HCT116 (cell line): ENCODE data around the gene CHCHD3. TPM values are rescaled to one million over a fixed set of nuclear protein-coding genes. Genes with fewer than 3 reads are reported as not detected.

Source experiments
- ATAC-seq: fragments of 200-7000 bp; cut with Tn5 transposase; 2 replicates; pipeline ENCODE4 v1.9.1; 2020; ENCODE audit warnings: mild to moderate bottlenecking, moderate library complexity
- BruUV-seq: library from RNA; stranded (reverse); fragments of 400-500 nt; replicated peaks from 2 replicates; lab custom pipeline; 2021; lab: Mats Ljungman, UMichigan
- CTCF ChIA-PET: fragments of 300-600 bp; sonication (Branson Sonifier 250); formaldehyde crosslinking; loops from one replicate; lab custom pipeline; 2021; ENCODE audit warnings: antibody characterized with exemption; lab: Charles Lee
- POLR2A ChIA-PET: fragments of 300-600, 350-600 bp; sonication (Branson Sonifier 250); formaldehyde crosslinking; loops from one replicate; lab custom pipeline; 2021; ENCODE audit warnings: antibody characterized with exemption; lab: Charles Lee
- RAD21 ChIA-PET, 2 experiments: fragments of 300-600 bp; sonication (Branson Sonifier 250); formaldehyde crosslinking; loops; one replicate each; lab custom pipeline; 2023; ENCODE audit warnings: low total read pairs in 2 of 2; ENCODE audit not compliant: uncharacterized antibody in 2 of 2, unreplicated experiment in 2 of 2, low non-redundant PET in 1 of 2; lab: Charles Lee
- DNase-seq: peaks from one replicate; pipeline ENCODE4 v3.0.0-alpha.2; 2010; ENCODE audit warnings: low read depth, low spot score
- H2AFZ ChIP-seq: fragments of 200-600 bp; shearing (Covaris generic), sonication (generic); 2 replicates; pipeline ENCODE4 v1.6.1; 2017; ENCODE audit warnings: low read depth, mixed run types, mixed read lengths, antibody characterized with exemption, low read length; ENCODE audit not compliant: poor library complexity, severe bottlenecking
- H3K27ac ChIP-seq: 2 replicates; pipeline ENCODE4 v1.5.1; 2012; ENCODE audit warnings: low read depth, low read length
- H3K27me3 ChIP-seq: fragments of 200-600 bp; sonication (generic); 2 replicates; pipeline ENCODE4 v1.6.1; 2016; ENCODE audit warnings: mixed run types, low read length, mixed read lengths; ENCODE audit not compliant: insufficient read depth
- H3K36me3 ChIP-seq, 2 experiments: fragments of 200-500 bp in 1 of 2; fragments of 200-600 bp in 1 of 2; sonication (Bioruptor generic) in 1 of 2; sonication (generic) in 1 of 2; 2 replicates each; pipeline versions ENCODE4 v1.5.1 to v1.6.1; 2014 to 2016; ENCODE audit warnings: low read length in 2 of 2, inconsistent platforms in 1 of 2, mixed read lengths in 1 of 2, mixed run types in 1 of 2; ENCODE audit not compliant: insufficient read depth in 2 of 2, control insufficient read depth in 1 of 2
- H3K4me1 ChIP-seq, 2 experiments: fragments of 200-600 bp in 1 of 2; sonication (generic) in 1 of 2; 2 replicates each; pipeline versions ENCODE4 v1.5.1 to v1.6.1; 2012 to 2017; ENCODE audit warnings: low read length in 2 of 2, inconsistent platforms in 1 of 2, mild to moderate bottlenecking in 1 of 2, mixed read lengths in 1 of 2, mixed run types in 1 of 2, moderate library complexity in 1 of 2; ENCODE audit not compliant: insufficient read depth in 2 of 2, control insufficient read depth in 1 of 2
- H3K4me2 ChIP-seq: fragments of 200-600 bp; sonication (generic); 2 replicates; pipeline ENCODE4 v1.6.1; 2017; ENCODE audit warnings: mixed run types, low read length, mixed read lengths
- H3K4me3 ChIP-seq, 2 experiments: fragments of 200-600 bp in 1 of 2; sonication (generic) in 1 of 2; replicated peaks in 1 of 2; 2 replicates each; pipeline ENCODE4 v1.5.1; 2011 to 2016; ENCODE audit warnings: low read length in 2 of 2, control low read depth in 1 of 2, low read depth in 1 of 2, mild to moderate bottlenecking in 1 of 2, mixed read lengths in 1 of 2, mixed run types in 1 of 2
- H3K79me2 ChIP-seq: fragments of 200-600 bp; sonication (generic); 2 replicates; pipeline ENCODE4 v1.6.1; 2017; ENCODE audit warnings: mild to moderate bottlenecking, mixed run types, low read length, moderate library complexity, mixed read lengths; ENCODE audit not compliant: insufficient read depth
- H3K9ac ChIP-seq: fragments of 200-600 bp; sonication (generic); 2 replicates; pipeline ENCODE4 v1.6.1; 2016; ENCODE audit warnings: low read length, mixed read lengths
- H3K9me2 ChIP-seq: fragments of 200-600 bp; sonication (generic), shearing (Covaris generic); 2 replicates; pipeline ENCODE4 v1.6.1; 2017; ENCODE audit warnings: mixed run types, mild to moderate bottlenecking, moderate library complexity; ENCODE audit not compliant: insufficient read depth
- H3K9me3 ChIP-seq, 2 experiments: fragments of 200-500 bp in 1 of 2; fragments of 200-600 bp in 1 of 2; sonication (Bioruptor generic) in 1 of 2; sonication (generic) in 1 of 2; 2 replicates each; pipeline ENCODE4 v1.6.1; 2014 to 2017; ENCODE audit warnings: low read length in 2 of 2, mixed read lengths in 2 of 2, inconsistent platforms in 1 of 2, low read depth in 1 of 2, mild to moderate bottlenecking in 1 of 2, mixed run types in 1 of 2, moderate library complexity in 1 of 2; ENCODE audit not compliant: control insufficient read depth in 1 of 2, insufficient read depth in 1 of 2
- H4K20me1 ChIP-seq: fragments of 200-600 bp; sonication (generic), shearing (Covaris generic); 2 replicates; pipeline ENCODE4 v1.6.1; 2017; ENCODE audit warnings: mixed run types, mild to moderate bottlenecking, moderate library complexity; ENCODE audit not compliant: insufficient read depth
- ELF1 ChIP-seq: IDR thresholded peaks from 2 replicates; pipeline ENCODE4 v1.6.1; 2012; ENCODE audit warnings: low read depth, borderline replicate concordance
- EZH2 ChIP-seq: fragments of 200-600 bp; sonication (generic); IDR thresholded peaks from 2 replicates; pipeline ENCODE4 v1.6.1; 2017; ENCODE audit warnings: antibody characterized with exemption, mixed run types
- EZH2phosphoT487 ChIP-seq: fragments of 200-600 bp; IDR thresholded peaks from 2 replicates; pipeline ENCODE4 v1.6.1; 2018; ENCODE audit warnings: antibody characterized with exemption, borderline replicate concordance
- JUND ChIP-seq: IDR thresholded peaks from 2 replicates; pipeline ENCODE4 v1.6.1; 2012
- POLR2AphosphoS5 ChIP-seq: IDR thresholded peaks from 2 replicates; pipeline ENCODE4 v1.6.1; 2011; ENCODE audit warnings: mild to moderate bottlenecking, low read depth, low read length, moderate library complexity
- RAD21 ChIP-seq: IDR thresholded peaks from 2 replicates; pipeline ENCODE4 v1.6.1; 2012; ENCODE audit warnings: low read depth, mild to moderate bottlenecking
- YY1 ChIP-seq: IDR thresholded peaks from 2 replicates; pipeline ENCODE4 v1.6.1; 2011; ENCODE audit warnings: low read length, low read depth, moderate library complexity, mild to moderate bottlenecking; ENCODE audit not compliant: insufficient replicate concordance; ENCODE audit errors: extremely low read depth
- intact Hi-C: fragments of 100-400 bp; cut with micrococcal nuclease; formaldehyde crosslinking; loops from 2 replicates; pipeline ENCODE4 v1.10.0; 2022
- total RNA-seq: library from RNA; stranded (reverse); gene quantifications from one replicate; pipeline ENCODE4 v1.2.1, GENCODE V29; 2021; ENCODE audit not compliant: unreplicated experiment
- TF ChIP-seq, protein P1 (sequence below), 3 experiments: fragments of 200-600 bp in 1 of 3; sonication (generic) in 1 of 3; IDR thresholded peaks in 2 of 3; conservative IDR thresholded peaks in 1 of 3; 2 replicates each; pipeline ENCODE4 v1.5.1; 2012 to 2017; ENCODE audit warnings: low read depth in 2 of 3, low read length in 2 of 3, antibody characterized with exemption in 1 of 3, borderline replicate concordance in 1 of 3, control low read depth in 1 of 3, mild to moderate bottlenecking in 1 of 3, mixed read lengths in 1 of 3, mixed run types in 1 of 3, moderate library complexity in 1 of 3; ENCODE audit not compliant: insufficient read depth in 1 of 3

CHCHD3 gene
- total RNA-seq, 1 experiment from 2014 or later: 73.5 TPM

- TF ChIP-seq, protein P1, sequence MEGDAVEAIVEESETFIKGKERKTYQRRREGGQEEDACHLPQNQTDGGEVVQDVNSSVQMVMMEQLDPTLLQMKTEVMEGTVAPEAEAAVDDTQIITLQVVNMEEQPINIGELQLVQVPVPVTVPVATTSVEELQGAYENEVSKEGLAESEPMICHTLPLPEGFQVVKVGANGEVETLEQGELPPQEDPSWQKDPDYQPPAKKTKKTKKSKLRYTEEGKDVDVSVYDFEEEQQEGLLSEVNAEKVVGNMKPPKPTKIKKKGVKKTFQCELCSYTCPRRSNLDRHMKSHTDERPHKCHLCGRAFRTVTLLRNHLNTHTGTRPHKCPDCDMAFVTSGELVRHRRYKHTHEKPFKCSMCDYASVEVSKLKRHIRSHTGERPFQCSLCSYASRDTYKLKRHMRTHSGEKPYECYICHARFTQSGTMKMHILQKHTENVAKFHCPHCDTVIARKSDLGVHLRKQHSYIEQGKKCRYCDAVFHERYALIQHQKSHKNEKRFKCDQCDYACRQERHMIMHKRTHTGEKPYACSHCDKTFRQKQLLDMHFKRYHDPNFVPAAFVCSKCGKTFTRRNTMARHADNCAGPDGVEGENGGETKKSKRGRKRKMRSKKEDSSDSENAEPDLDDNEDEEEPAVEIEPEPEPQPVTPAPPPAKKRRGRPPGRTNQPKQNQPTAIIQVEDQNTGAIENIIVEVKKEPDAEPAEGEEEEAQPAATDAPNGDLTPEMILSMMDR (IDR thresholded peaks at IDR 0.05 in 2 of 3, conservative IDR thresholded peaks at IDR 0.05 in 1 of 3; ENCODE audit: borderline replicate concordance in 1 of 3, insufficient read depth in 1 of 3, low read depth in 2 of 3, low read length in 2 of 3): no peak
- TF ChIP-seq EZH2phosphoT487: no peak
- TF ChIP-seq ELF1: no peak
- TF ChIP-seq EZH2: no peak
- TF ChIP-seq POLR2AphosphoS5: no peak
- no peak for TF ChIP-seq RAD21
- TF ChIP-seq, all 23 proteins: peak for 0
These were observed 34.6 kb downstream of the CHCHD3 start (continued) for GRCh38 chr7:133047321-133047720.

GRCh38 chr7:133044722-133045473 is 37.0 kb downstream of the CHCHD3 start:
- CTCF ChIA-PET: no interaction called here
- no peak for DNase-seq
- Histone ChIP-seq H3K9me2 (no peaks in the 10 kb centered on the region), H3K79me2 (peaks cover 72% of the 10 kb centered on the region), H3K27ac (no peak overlapping the region), H3K4me3 (no peak overlapping the region), H3K9me3 (no peaks in the 10 kb centered on the region), H4K20me1 (peaks cover 13% of the 10 kb centered on the region; the same call in 1 of the 2 replicates), H3K4me2 (no peak overlapping the region), H3K36me3 (no peaks in the 10 kb centered on the region), H2AFZ (no peak overlapping the region), H3K27me3 (no peaks in the 10 kb centered on the region), H3K9ac (no peak overlapping the region), H3K4me1 (no peaks in the 10 kb centered on the region)
- POLR2A ChIA-PET: no interaction called here
- TF ChIP-seq YY1: no peak
- no peak for TF ChIP-seq JUND
- RAD21 ChIA-PET: no interaction called here
- intact Hi-C loops: no loop called here
- ATAC-seq: no peak
- BruUV-seq: no TSS peak
